ENCODE data around the gene PDRG1.
"Not testable (repeated sequence)": the region's sequence is repeated elsewhere in the genome, so short reads cannot be mapped to it uniquely, and the experiment has no call there.

PDRG1 gene

GRCh38 chr20:31933698-31934097, 18.1 kb downstream of the PDRG1 start:
- H3K27ac ChIP-seq: no peak overlapping the region
- DNase-seq (ENCODE audit: low read depth, low spot score): no peak

- no peak overlapping the region for H3K27ac ChIP-seq
- no peak for DNase-seq (ENCODE audit: low read depth, low spot score)
These were observed 21.1 kb downstream of the PDRG1 start for GRCh38 chr20:31930779-31931178.

DNA sequence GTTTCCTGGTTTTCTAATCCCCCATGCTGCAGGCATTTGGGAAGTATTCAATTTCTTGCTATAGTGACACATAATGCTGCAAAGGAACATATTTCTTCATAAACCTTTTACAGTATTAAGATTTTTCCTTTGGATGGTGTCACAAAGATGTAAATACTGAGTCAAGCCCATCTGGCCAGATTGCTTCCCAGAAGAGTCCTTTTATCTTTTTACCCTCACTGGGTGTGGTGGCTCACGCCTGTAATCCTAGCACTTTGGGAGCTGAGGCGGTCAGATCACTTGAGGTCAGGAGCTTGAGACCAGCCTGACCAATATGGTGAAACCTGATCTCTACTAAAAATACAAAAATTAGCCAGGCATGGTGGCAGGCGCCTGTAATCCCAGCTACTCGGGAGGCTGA, 22.2 kb downstream of the PDRG1 start:
- DNase-seq (ENCODE audit: low read depth, low spot score); H3K27ac ChIP-seq: not testable (repeated sequence)

- no peak for DNase-seq (ENCODE audit: low read depth, low spot score)
These were observed 24.2 kb downstream of the PDRG1 start for GRCh38 chr20:31927627-31928159.

DNA sequence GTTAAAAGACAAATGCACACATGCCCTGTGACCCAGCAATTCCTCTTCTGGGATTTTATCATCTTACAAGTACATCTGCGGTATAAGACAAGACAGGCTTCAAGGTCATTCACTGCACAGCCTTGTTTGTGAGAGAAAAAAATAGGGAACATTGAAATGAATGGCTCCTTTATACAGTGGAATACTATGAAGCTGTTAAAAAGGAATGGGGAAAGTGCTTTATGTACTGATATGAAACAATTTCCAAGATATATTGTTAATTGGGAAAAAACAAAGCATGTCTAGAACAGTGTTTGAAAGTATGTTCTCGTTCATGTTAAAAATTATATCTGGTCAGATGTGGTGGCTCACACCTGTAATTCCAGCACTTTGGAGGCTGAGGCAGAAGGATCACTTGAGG, 25.4 kb downstream of the PDRG1 start:
- H3K27ac ChIP-seq: no peak overlapping the region
- no peak for DNase-seq (ENCODE audit: low read depth, low spot score)

More at GRCh38 chr20:31927627-31928159, 24.2 kb downstream of the PDRG1 start:
- no peak overlapping the region for H3K27ac ChIP-seq

- no peak overlapping the region for H3K27ac ChIP-seq
- DNase-seq (ENCODE audit: low read depth, low spot score): no peak
These were observed 26.2 kb downstream of the PDRG1 start for GRCh38 chr20:31925631-31926030.

DNA sequence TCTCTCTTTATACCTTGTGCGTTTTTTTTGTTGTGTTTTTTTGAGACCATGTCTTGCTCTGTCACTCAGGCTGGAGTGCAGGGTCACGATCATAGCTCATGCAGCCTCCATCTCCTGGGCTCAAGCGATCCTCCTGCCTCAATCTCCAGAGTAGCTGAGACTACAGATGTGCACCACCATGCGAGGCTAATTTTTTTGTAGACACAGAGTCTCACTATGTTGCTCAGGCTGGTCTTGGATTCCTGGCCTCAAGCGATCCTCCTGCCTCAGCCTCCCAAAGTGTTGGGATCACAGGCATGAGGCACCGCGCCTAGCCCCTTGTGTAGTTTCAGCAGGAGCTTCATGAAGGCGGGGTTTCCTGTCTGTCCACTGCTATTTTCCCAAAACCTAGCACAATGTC, 27.3 kb downstream of the PDRG1 start:
- no peak overlapping the region for H3K27ac ChIP-seq
- DNase-seq (ENCODE audit: low read depth, low spot score): no peak

DNA sequence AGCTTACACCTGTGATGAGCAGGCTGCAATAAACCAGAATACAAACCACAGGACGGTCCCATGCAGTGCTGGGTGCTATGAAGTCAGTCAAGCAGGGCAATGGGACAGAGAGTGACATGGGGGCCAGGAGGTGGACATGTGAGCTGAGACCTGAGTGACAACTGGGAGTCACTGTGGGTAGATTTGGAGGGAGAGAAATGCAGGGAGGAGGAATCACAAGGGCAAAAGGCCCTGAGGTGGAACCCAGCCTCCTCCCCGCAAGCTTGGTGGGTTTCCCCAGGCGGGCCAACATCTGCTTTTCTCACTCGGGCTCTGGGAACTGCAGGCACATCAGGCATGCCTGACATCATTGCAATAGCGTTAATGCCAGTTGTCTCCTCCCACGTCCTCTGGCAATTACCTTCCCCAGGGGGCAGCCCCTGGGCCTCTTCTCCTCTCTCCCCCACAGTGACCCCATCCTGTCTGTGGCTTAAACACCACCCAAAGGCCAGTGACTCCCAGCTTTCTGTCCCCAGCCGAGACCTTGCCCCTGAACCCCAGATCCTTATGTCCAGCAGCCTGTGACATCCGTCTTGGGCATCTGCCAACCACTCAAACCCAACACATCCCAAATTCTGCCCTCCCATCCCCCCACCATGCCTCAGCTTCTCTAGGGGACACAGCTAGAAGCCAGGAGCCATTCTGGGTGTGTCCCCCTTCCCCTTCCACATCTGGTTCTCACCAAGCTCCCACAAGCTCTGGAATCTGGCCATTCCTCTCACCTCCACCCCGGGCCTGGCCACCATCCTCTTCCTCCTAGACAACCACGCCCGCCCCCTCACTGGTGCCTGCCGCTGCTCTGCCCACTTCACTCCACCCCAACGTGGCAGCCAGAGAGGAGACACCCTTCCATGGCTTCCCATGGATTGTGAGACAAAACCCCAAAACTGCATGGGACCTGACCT, 28.2 kb downstream of the PDRG1 start:
- no peak overlapping the region for H3K27ac ChIP-seq
- DNase-seq (ENCODE audit: low read depth, low spot score): no peak

- DNase-seq (ENCODE audit: low read depth, low spot score): no peak
- H3K27ac ChIP-seq: no peak overlapping the region
These were observed 29.3 kb downstream of the PDRG1 start for GRCh38 chr20:31922588-31922987.

GRCh38 chr20:31922181-31922580, 29.7 kb downstream of the PDRG1 start:
- DNase-seq (ENCODE audit: low read depth, low spot score): no peak

GRCh38 chr20:31921480-31921879, 30.4 kb downstream of the PDRG1 start:
- DNase-seq (ENCODE audit: low read depth, low spot score); H3K27ac ChIP-seq: not testable (repeated sequence)

More at GRCh38 chr20:31922181-31922580, 29.7 kb downstream of the PDRG1 start:
- H3K27ac ChIP-seq: no peak overlapping the region

- no peak overlapping the region for H3K27ac ChIP-seq
- no peak for DNase-seq (ENCODE audit: low read depth, low spot score)
These were observed 31.5 kb downstream of the PDRG1 start for GRCh38 chr20:31920275-31920855.

DNA sequence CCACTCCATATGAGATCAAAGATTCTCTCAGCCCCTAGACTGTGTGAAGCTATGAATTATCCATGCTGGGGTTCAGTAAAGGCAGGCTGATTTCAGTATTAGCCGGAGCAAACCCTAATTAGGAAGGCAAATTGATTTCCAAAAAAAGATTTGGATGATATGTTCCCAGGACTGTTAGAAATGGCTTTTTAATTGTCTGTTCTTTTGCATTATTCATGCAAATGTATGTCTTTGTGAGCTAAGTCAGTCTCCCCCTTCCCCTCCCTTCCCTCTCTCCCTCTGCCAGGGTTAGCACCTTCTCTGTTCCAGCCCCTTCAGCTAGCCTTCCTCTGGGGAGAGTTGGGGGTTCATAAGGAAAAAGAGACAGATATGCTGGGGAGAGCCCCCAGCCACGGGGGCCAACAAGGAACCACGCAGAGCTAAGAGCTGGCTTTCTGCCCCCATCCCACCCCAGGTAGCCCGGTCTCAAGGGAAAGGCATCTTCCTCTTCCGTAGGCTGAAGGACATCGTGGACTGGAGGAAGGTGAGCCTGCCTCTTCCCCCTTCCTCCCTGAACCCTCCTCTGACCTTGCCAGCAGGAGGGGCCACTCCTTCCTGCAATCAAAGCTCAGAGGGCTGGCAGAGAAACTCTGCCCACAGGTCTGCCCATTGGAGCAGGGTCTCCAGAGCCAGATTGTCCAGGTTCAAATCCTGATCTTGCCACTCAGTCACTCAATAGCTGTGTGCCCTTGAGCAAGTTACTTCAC, 32.3 kb downstream of the PDRG1 start:
- DNase-seq (ENCODE audit: low read depth, low spot score): no peak
- H3K27ac ChIP-seq: no peak overlapping the region

GRCh38 chr20:31918466-31919105, 33.3 kb downstream of the PDRG1 start:
- no peak for DNase-seq (ENCODE audit: low read depth, low spot score)
- no peak overlapping the region for H3K27ac ChIP-seq

DNA sequence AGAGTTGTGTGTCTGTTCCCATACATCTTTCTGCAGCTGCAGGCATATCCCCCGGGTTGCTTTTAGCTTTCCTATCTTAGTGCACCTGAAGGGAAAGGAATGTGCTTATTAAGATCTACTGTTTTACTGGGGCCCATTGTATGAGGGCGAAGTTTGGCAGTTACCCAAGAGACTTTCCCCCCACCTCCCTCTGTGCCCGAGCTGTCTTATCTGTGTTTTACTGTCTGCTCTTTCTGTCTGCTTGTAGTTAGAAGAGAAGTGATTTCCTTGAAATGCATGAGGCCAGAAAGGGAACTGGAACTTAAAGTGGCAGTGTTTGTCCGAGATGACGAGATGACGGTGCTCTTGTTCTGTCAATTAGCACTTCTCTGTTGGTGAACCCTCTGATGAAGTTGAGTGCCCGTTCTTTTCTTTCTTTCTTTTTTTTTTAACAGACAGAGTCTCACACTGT, 33.9 kb downstream of the PDRG1 start:
- H3K27ac ChIP-seq; DNase-seq (ENCODE audit: low read depth, low spot score): not testable (repeated sequence)

- no peak overlapping the region for H3K27ac ChIP-seq
- DNase-seq (ENCODE audit: low read depth, low spot score): no peak
These were observed 35.1 kb downstream of the PDRG1 start for GRCh38 chr20:31916708-31917107.

DNA sequence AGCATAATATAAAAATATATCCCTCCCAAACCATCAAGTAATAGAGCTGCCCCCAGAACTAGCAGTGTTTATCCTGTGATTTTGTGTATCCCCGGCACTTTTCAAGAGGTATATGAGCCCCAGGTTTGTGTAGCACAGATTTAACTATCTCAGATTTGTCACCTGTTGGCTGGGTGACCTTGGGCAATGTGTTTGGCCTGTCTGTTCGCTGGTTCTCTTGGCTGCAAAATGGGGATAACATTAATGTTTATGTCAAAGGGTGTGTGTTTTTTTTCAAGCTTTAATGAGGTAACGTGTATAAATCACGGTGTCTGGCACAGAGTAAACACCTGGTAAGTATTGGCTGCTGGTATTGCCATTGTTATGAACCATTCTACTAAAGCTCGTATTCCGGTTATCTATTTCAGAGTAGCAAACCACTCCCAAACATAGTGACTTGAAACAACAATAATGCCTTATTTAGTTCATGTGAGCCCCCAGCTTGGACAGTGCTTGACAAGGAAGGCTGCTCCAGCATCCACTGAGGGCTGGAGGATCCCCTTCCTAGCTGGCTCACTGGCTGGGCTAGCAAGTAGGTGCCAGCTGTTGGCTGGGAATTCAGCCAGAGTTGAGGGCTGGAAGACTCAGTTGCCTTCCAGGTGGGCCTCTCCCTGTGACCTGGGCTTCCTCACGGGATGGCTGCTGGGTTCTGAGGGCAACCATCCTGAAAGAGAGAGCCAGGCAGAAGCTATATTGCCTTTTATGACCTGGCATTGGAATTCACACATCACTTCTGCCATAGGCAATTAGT, 36.2 kb downstream of the PDRG1 start:
- no peak for DNase-seq (ENCODE audit: low read depth, low spot score)
- H3K27ac ChIP-seq: no peak overlapping the region

DNA sequence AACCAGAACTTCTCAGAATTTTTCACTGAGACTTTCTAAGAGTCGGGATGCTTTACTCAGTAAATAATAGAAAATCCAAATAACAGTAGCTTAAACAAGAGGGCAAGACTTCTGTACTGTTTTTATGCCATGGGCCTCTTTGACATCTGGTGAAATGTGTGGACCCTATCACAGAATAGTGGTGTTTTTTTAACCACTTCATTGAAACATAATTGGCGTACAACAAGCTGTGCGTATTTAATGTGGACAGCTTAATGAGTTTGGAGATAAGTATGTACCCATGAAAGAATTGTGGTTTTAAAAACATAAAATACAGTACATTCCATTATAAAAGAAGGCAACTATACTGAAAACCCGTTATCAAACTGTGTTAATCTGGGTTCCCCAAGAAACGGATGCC, 37.7 kb downstream of the PDRG1 start:
- DNase-seq (ENCODE audit: low read depth, low spot score): no peak
- H3K27ac ChIP-seq: no peak overlapping the region

DNA sequence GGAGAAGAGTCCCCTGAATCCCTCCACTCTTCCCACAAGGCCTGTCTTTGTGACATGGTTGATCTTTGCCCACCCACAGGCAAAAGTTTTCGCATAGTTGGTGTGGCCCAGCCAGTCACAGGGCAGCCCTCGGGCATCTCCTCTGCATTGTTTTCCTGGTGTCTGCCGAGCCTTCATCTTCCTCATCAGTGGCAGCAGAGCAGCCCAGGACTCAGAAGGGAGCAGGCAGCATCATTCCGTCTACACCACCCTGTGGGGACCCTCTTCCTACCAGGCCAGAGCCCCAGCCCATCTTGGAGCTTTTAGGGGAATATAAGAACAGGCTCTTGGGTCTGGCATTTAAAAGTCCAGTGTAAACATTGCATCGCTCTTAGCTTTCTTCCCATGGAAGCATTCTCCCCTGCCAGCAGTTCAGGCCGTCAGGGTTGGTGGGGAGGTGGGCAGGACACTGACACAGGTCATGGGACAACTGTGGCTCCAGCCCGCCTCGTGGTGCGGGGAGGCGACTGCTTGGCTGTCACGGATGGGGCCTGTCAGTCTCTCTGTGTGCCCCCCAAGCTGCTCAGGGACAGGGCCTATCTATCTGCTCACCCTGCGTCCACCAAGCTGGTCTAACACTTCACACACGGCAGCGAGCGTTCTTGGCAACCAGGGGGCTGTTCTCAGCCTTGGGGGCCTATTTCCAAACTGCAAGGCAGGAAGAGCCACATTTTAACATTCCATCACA, 38.3 kb downstream of the PDRG1 start:
- no peak overlapping the region for H3K27ac ChIP-seq
- DNase-seq (ENCODE audit: low read depth, low spot score): no peak

Data from epithelial cell of prostate (primary cell).